Endodermal cell (in vitro differentiated cells): ENCODE measurements around the gene LRP5. TPM values are rescaled to one million over a fixed set of nuclear protein-coding genes. Genes with fewer than 3 reads are reported as not detected.

ENCODE experiments used
- DNase-seq: peaks from one replicate; pipeline ENCODE4 v3.0.0-alpha.2; 2017
- H3K27ac ChIP-seq: 2 replicates; pipeline ENCODE4 v1.5.1; 2013; ENCODE audit warnings: mild to moderate bottlenecking, low read depth, low read length, moderate library complexity
- H3K27me3 ChIP-seq: 2 replicates; pipeline ENCODE4 v1.6.1; 2013; ENCODE audit warnings: mild to moderate bottlenecking, low read length, moderate library complexity; ENCODE audit not compliant: insufficient read depth, control insufficient read depth, poor library complexity, severe bottlenecking
- H3K36me3 ChIP-seq: 2 replicates; pipeline ENCODE4 v1.7.0; 2013; ENCODE audit warnings: mild to moderate bottlenecking, low read length, moderate library complexity; ENCODE audit not compliant: control insufficient read depth, insufficient read depth
- H3K4me1 ChIP-seq: one replicate; pipeline ENCODE4 v1.7.0; 2013; ENCODE audit warnings: low read length; ENCODE audit not compliant: control insufficient read depth, insufficient read depth
- H3K4me3 ChIP-seq: 2 replicates; pipeline ENCODE4 v1.5.1; 2013; ENCODE audit warnings: mild to moderate bottlenecking, low read length, moderate library complexity
- H3K9ac ChIP-seq: 2 replicates; pipeline ENCODE4 v1.6.1; 2013; ENCODE audit warnings: mild to moderate bottlenecking, low read length, moderate library complexity; ENCODE audit not compliant: poor library complexity, severe bottlenecking; ENCODE audit errors: extremely low read depth
- H3K9me3 ChIP-seq: 2 replicates; pipeline ENCODE4 v1.6.1; 2013; ENCODE audit warnings: mild to moderate bottlenecking, low read length, moderate library complexity; ENCODE audit not compliant: control insufficient read depth
- H3K27ac Mint-ChIP-seq: 2 replicates; pipeline ENCODE4 v1.8.0; 2020; ENCODE audit warnings: mixed read lengths
- H3K27me3 Mint-ChIP-seq: 2 replicates; pipeline ENCODE4 v1.8.0; 2021; ENCODE audit warnings: mild to moderate bottlenecking, mixed read lengths; ENCODE audit not compliant: insufficient read depth
- H3K36me3 Mint-ChIP-seq: 2 replicates; pipeline ENCODE4 v1.8.0; 2020; ENCODE audit warnings: low read depth, mixed read lengths
- H3K4me1 Mint-ChIP-seq: 2 replicates; pipeline ENCODE4 v1.8.0; 2020; ENCODE audit warnings: mixed read lengths
- H3K4me3 Mint-ChIP-seq: 2 replicates; pipeline ENCODE4 v1.8.0; 2020; ENCODE audit warnings: mild to moderate bottlenecking, moderate library complexity, mixed read lengths
- H3K9me3 Mint-ChIP-seq: 2 replicates; pipeline ENCODE4 v1.8.0; 2020; ENCODE audit warnings: mild to moderate bottlenecking, mixed read lengths
- CTCF ChIP-seq: fragments of 200-600 bp; sonication (generic); conservative IDR thresholded peaks from 2 replicates; pipeline ENCODE4 v1.5.0; 2021; ENCODE audit warnings: antibody characterized with exemption, mild to moderate bottlenecking
- WGBS, 2 experiments: methylation state at CpG; one replicate each; pipeline versions ENCODE4 v1.1.5 to v1.1.7; 2013; ENCODE audit warnings: missing lambda C conversion rate in 2 of 2, mixed read lengths in 1 of 2; ENCODE audit not compliant: insufficient coverage in 1 of 2, insufficient read length in 1 of 2; 5-methylcytosine and 5-hydroxymethylcytosine counted together
- total RNA-seq, 2 donors: library from RNA; stranded (reverse); fragmentation: NEBNext Ultra II Directional in 1 of 2; extraction: Animal tissue kit (Norgen Biotek cat#: 25700) in 1 of 2; gene quantifications; 2 replicates in 1 of 2; 3 replicates in 1 of 2; pipeline ENCODE4 v1.2.1, GENCODE V29; 2021

LRP5 gene
- total RNA-seq, 2 donors from 2014 or later, result 58.2 to 64.1 TPM

GRCh38 chr11:68357568-68357967 is 45.2 kb downstream of the LRP5 start:
- Mint-ChIP-seq H3K27me3 (no peaks in the 10 kb centered on the region), H3K4me3 (no peak overlapping the region), H3K4me1 (no peaks in the 10 kb centered on the region), H3K36me3 (peaks cover 64% of the 10 kb centered on the region), H3K9me3 (peaks cover 20% of the 10 kb centered on the region), H3K27ac (no peak overlapping the region)
- Histone ChIP-seq H3K9ac (no peak overlapping the region), H3K27me3 (no peaks in the 10 kb centered on the region), H3K36me3 (peaks cover 36% of the 10 kb centered on the region), H3K4me1 (no peaks in the 10 kb centered on the region), H3K9me3 (peaks cover 10% of the 10 kb centered on the region), H3K27ac (no peak overlapping the region), H3K4me3 (no peak overlapping the region)
- no peak for DNase-seq
- WGBS, 2 experiments, result 94 to 97% methylated on average over 11 to 14 of the region's 14 CpGs
- TF ChIP-seq CTCF, result no peak

DNA sequence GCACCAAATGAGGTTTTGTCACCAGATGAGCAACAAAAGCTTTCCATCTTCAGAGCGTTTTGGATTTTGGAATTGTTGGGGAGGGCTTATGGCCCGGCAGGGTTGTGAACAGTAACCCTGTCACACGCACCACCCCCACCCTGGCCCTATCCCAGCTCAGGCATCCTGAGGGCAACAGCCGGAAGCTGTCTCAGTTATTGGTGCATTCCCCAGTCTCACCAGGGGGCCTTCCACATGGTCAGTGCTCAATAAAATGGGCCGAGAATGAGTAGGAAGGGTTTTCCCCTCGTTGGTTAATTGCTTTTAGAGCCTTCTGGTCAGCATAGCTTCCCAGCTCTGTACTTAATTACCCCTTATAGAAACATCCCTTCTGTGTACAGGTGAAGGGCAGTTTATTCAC is 46.0 kb downstream of the LRP5 start:
- Histone ChIP-seq H3K9me3 (peaks cover 10% of the 10 kb centered on the region), H3K9ac (no peak overlapping the region), H3K27ac (no peak overlapping the region), H3K27me3 (no peaks in the 10 kb centered on the region), H3K4me3 (no peak overlapping the region), H3K4me1 (no peaks in the 10 kb centered on the region), H3K36me3 (peaks cover 36% of the 10 kb centered on the region)
- Mint-ChIP-seq H3K4me3 (no peak overlapping the region), H3K4me1 (no peaks in the 10 kb centered on the region), H3K27ac (no peak overlapping the region), H3K9me3 (peaks cover 20% of the 10 kb centered on the region), H3K36me3 (peaks cover 66% of the 10 kb centered on the region), H3K27me3 (no peaks in the 10 kb centered on the region)
- no peak for TF ChIP-seq CTCF
- DNase-seq, result no peak
- 92% methylated on average over 2 to 6 of the region's 6 CpGs for WGBS, 2 experiments

GRCh38 chr11:68361702-68362101 is 49.3 kb downstream of the LRP5 start:
- Mint-ChIP-seq H3K4me1 (no peaks in the 10 kb centered on the region), H3K9me3 (peaks cover 20% of the 10 kb centered on the region), H3K36me3 (peaks cover 65% of the 10 kb centered on the region), H3K4me3 (no peak overlapping the region), H3K27me3 (no peaks in the 10 kb centered on the region), H3K27ac (no peak overlapping the region)
- Histone ChIP-seq H3K27me3 (no peaks in the 10 kb centered on the region), H3K9ac (no peak overlapping the region), H3K4me3 (no peak overlapping the region), H3K4me1 (no peaks in the 10 kb centered on the region), H3K9me3 (peaks cover 10% of the 10 kb centered on the region), H3K27ac (no peak overlapping the region), H3K36me3 (peaks cover 31% of the 10 kb centered on the region)
- WGBS, 2 experiments, result 95 to 96% methylated on average over 8 of the region's 8 CpGs
- TF ChIP-seq CTCF, result no peak
- no peak for DNase-seq
